ENCODE measurements around the gene EMILIN2.

GRCh38 chr18:2920546-2921343 is 73.9 kb downstream of the EMILIN2 start:
- TF ChIP-seq CTCF (IDR thresholded peaks at IDR 0.05; ENCODE audit: insufficient read depth, low read length) = no peak
- no peak for TF ChIP-seq REST (IDR thresholded peaks at IDR 0.05; ENCODE audit: insufficient replicate concordance, low read depth)
- no peak for TF ChIP-seq GABPA (IDR thresholded peaks at IDR 0.05; ENCODE audit: low read depth)
- no peak for TF ChIP-seq POLR2AphosphoS5 (IDR thresholded peaks at IDR 0.05; ENCODE audit: low read depth)
- TF ChIP-seq SPI1 (IDR thresholded peaks at IDR 0.05; ENCODE audit: borderline replicate concordance, low read depth) = no peak

Data from HL-60 (cell line).